Activated T-cell treated with anti-CD3 and anti-CD28 coated beads, Interleukin-2, amount 50 U/mL, for 48 hours (primary cell): ENCODE measurements around the gene MBD5.

ENCODE experiments used
- DNase-seq, 2 experiments: peaks; one replicate each; pipeline ENCODE4 v3.0.0-alpha.2; 2020

Gene MBD5

GRCh38 chr2:148487439-148487838, 466.5 kb downstream of the MBD5 start:
- DNase-seq: no peak

GRCh38 chr2:148490840-148491439, 470.0 kb downstream of the MBD5 start:
- no peak for DNase-seq

- no peak for DNase-seq
These were observed 473.1 kb downstream of the MBD5 start for GRCh38 chr2:148493822-148494563.

GRCh38 chr2:148495586-148495985, 474.7 kb downstream of the MBD5 start:
- DNase-seq: no peak

GRCh38 chr2:148501545-148501944, 480.7 kb downstream of the MBD5 start:
- no peak for DNase-seq

GRCh38 chr2:148503516-148503915, 482.6 kb downstream of the MBD5 start:
- DNase-seq: no peak

- no peak for DNase-seq
These were observed 487.1 kb downstream of the MBD5 start for GRCh38 chr2:148507970-148508369.

- no peak for DNase-seq
These were observed 488.0 kb downstream of the MBD5 start for GRCh38 chr2:148508878-148509287.

- peak; percentile 93 for DNase-seq
These were observed 488.5 kb downstream of the MBD5 start for GRCh38 chr2:148509288-148509902.

- no peak for DNase-seq
These were observed 491.0 kb downstream of the MBD5 start for GRCh38 chr2:148511883-148512282.

- no peak for DNase-seq
These were observed 491.6 kb downstream of the MBD5 start for GRCh38 chr2:148512501-148512900.

- no peak for DNase-seq
These were observed 492.5 kb downstream of the MBD5 start for GRCh38 chr2:148513427-148513826.

GRCh38 chr2:148515120-148515519, 494.2 kb downstream of the MBD5 start:
- DNase-seq: no peak

- DNase-seq: no peak
These were observed 495.1 kb downstream of the MBD5 start for GRCh38 chr2:148515976-148516375.

- DNase-seq: no peak
These were observed 496.4 kb downstream of the MBD5 start for GRCh38 chr2:148517296-148517695.

GRCh38 chr2:148517822-148518221, 496.9 kb downstream of the MBD5 start:
- no peak for DNase-seq

GRCh38 chr2:148519013-148519412, 498.1 kb downstream of the MBD5 start:
- DNase-seq: no peak

- no peak for DNase-seq
These were observed 500.3 kb downstream of the MBD5 start for GRCh38 chr2:148521181-148521580.

- no peak for DNase-seq
These were observed 502.4 kb downstream of the MBD5 start for GRCh38 chr2:148523315-148523714.

GRCh38 chr2:148524519-148524919, 503.6 kb downstream of the MBD5 start:
- DNase-seq: peak in 1 of 2 experiments; percentile 60

GRCh38 chr2:148525130-148525529, 504.2 kb downstream of the MBD5 start:
- peak in 1 of 2 experiments; percentile 17 for DNase-seq

GRCh38 chr2:148526509-148527346, 505.8 kb downstream of the MBD5 start:
- DNase-seq: peak in 1 of 2 experiments; percentile 25
